Ovary (tissue), 3 donors: Measurements from ENCODE around the gene P4HA1.
"Not testable (repeated sequence)": the region's sequence is repeated elsewhere in the genome, so short reads cannot be mapped to it uniquely, and the experiment has no call there.

ENCODE experiments used
- EP300 ChIP-seq: sonication (generic); formaldehyde crosslinking; IDR thresholded peaks from one replicate; pipeline ENCODE4 v1.6.1; 2017; ENCODE audit warnings: antibody characterized with exemption
- POLR2A ChIP-seq: fragments of 450-650 bp; IDR thresholded peaks from one replicate; pipeline ENCODE4 v1.6.1; 2017; ENCODE audit warnings: antibody characterized with exemption, mild to moderate bottlenecking, moderate library complexity
- TF ChIP-seq, protein P1 (sequence below), 3 donors: fragments of 450-650 bp in 2 of 3; fragments of 200-600 bp in 1 of 3; IDR thresholded peaks; one replicate each; pipeline versions ENCODE4 v1.5.1 to v1.8.0; 2016 to 2022; ENCODE audit warnings: antibody characterized with exemption in 3 of 3, mild to moderate bottlenecking in 1 of 3
- donor health status: DM: no; HTN: no; CAD: no.

DNA sequence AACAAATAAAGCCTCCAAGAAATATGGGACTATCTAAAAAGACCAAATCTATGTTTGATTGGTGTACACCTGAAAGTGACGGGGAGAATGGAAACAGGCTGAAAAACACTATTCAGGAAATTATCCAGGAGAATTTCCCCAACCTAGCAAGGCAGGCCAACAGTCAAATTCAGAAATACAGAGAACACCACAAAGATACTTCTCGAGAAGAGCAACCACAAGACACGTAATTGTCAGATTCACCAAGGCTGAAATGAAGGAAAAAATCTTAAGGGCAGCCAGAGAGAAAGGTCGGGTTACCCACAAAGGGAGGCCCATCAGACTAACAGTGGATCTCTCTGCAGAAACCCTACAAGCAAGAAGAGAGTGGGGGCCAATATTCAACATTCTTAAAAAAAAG lies 73.7 kb downstream of the P4HA1 start:
- TF ChIP-seq, protein P1, sequence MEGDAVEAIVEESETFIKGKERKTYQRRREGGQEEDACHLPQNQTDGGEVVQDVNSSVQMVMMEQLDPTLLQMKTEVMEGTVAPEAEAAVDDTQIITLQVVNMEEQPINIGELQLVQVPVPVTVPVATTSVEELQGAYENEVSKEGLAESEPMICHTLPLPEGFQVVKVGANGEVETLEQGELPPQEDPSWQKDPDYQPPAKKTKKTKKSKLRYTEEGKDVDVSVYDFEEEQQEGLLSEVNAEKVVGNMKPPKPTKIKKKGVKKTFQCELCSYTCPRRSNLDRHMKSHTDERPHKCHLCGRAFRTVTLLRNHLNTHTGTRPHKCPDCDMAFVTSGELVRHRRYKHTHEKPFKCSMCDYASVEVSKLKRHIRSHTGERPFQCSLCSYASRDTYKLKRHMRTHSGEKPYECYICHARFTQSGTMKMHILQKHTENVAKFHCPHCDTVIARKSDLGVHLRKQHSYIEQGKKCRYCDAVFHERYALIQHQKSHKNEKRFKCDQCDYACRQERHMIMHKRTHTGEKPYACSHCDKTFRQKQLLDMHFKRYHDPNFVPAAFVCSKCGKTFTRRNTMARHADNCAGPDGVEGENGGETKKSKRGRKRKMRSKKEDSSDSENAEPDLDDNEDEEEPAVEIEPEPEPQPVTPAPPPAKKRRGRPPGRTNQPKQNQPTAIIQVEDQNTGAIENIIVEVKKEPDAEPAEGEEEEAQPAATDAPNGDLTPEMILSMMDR (IDR thresholded peaks at IDR 0.05) = not testable (repeated sequence)
- TF ChIP-seq POLR2A, EP300: not testable (repeated sequence)
